ENCODE measurements around the gene RDH14.

- TF ChIP-seq POLR2A (IDR thresholded peaks at IDR 0.05; ENCODE audit: low read length) = no peak
- TF ChIP-seq, protein P1, sequence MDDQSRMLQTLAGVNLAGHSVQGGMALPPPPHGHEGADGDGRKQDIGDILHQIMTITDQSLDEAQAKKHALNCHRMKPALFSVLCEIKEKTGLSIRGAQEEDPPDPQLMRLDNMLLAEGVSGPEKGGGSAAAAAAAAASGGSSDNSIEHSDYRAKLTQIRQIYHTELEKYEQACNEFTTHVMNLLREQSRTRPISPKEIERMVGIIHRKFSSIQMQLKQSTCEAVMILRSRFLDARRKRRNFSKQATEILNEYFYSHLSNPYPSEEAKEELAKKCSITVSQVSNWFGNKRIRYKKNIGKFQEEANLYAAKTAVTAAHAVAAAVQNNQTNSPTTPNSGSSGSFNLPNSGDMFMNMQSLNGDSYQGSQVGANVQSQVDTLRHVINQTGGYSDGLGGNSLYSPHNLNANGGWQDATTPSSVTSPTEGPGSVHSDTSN (IDR thresholded peaks at IDR 0.05) = no peak
- TF ChIP-seq, protein P2, sequence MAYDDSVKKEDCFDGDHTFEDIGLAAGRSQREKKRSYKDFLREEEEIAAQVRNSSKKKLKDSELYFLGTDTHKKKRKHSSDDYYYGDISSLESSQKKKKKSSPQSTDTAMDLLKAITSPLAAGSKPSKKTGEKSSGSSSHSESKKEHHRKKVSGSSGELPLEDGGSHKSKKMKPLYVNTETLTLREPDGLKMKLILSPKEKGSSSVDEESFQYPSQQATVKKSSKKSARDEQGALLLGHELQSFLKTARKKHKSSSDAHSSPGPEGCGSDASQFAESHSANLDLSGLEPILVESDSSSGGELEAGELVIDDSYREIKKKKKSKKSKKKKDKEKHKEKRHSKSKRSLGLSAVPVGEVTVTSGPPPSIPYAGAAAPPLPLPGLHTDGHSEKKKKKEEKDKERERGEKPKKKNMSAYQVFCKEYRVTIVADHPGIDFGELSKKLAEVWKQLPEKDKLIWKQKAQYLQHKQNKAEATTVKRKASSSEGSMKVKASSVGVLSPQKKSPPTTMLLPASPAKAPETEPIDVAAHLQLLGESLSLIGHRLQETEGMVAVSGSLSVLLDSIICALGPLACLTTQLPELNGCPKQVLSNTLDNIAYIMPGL (CRISPR knock-in tag; IDR thresholded peaks at IDR 0.05; ENCODE audit: borderline replicate concordance) = no peak
- TF ChIP-seq CTCF (IDR thresholded peaks at IDR 0.05) = no peak
- no peak for TF ChIP-seq BHLHE40 (IDR thresholded peaks at IDR 0.05; ENCODE audit: low read depth, low read length)
- no peak for TF ChIP-seq BCL3 (IDR thresholded peaks at IDR 0.05)
- no peak for TF ChIP-seq HDAC2 (IDR thresholded peaks at IDR 0.05)
- no peak for TF ChIP-seq CHD2 (IDR thresholded peaks at IDR 0.05; ENCODE audit: low read length, partially characterized antibody)
Measured at GRCh38 chr2:18517386-18517785, 43.1 kb downstream of the RDH14 start.

Measured in A549 (cell line).